Osteoblast (primary cell): ENCODE results near the gene MYL4. TPM values are rescaled to one million over a fixed set of nuclear protein-coding genes. Genes with fewer than 3 reads are reported as not detected.

ENCODE experiments used
- DNase-seq: peaks from one replicate; pipeline ENCODE4 v3.0.0; 2011; ENCODE audit warnings: low spot score, mixed read lengths; ENCODE audit not compliant: insufficient read length; ENCODE audit errors: missing footprints
- H2AFZ ChIP-seq: 2 replicates; pipeline ENCODE4 v1.6.0; 2011; ENCODE audit warnings: mild to moderate bottlenecking, low read length
- H3K27ac ChIP-seq: 2 replicates; pipeline ENCODE4 v1.5.1; 2011; ENCODE audit warnings: mild to moderate bottlenecking, low read depth, low read length, moderate library complexity
- H3K27me3 ChIP-seq: 2 replicates; pipeline ENCODE4 v1.6.0; 2012; ENCODE audit warnings: mild to moderate bottlenecking, control low read depth, inconsistent platforms, low read length, moderate library complexity; ENCODE audit not compliant: insufficient read depth
- H3K36me3 ChIP-seq: 2 replicates; pipeline ENCODE4 v1.5.1; 2011; ENCODE audit warnings: mild to moderate bottlenecking, low read length, control low read depth, moderate library complexity; ENCODE audit not compliant: insufficient read depth
- H3K4me1 ChIP-seq: 2 replicates; pipeline ENCODE4 v1.5.1; 2011; ENCODE audit warnings: mild to moderate bottlenecking, low read length, control low read depth, moderate library complexity; ENCODE audit not compliant: insufficient read depth
- H3K4me2 ChIP-seq: 2 replicates; pipeline ENCODE4 v1.6.0; 2011; ENCODE audit warnings: mild to moderate bottlenecking, low read length; ENCODE audit not compliant: insufficient read depth
- H3K4me3 ChIP-seq: fragments of 200-600 bp; sonication (generic); 3 replicates; pipeline ENCODE4 v1.5.1; 2012; ENCODE audit warnings: mild to moderate bottlenecking, low read length, inconsistent platforms; ENCODE audit not compliant: insufficient read depth
- H3K79me2 ChIP-seq: 2 replicates; pipeline ENCODE4 v1.6.0; 2012; ENCODE audit warnings: mild to moderate bottlenecking, low read length, control low read depth, inconsistent platforms; ENCODE audit not compliant: insufficient read depth
- H3K9me3 ChIP-seq: 2 replicates; pipeline ENCODE4 v1.5.1; 2011; ENCODE audit warnings: low read depth, low read length, control low read depth
- H4K20me1 ChIP-seq: 2 replicates; pipeline ENCODE4 v1.6.0; 2012; ENCODE audit warnings: mild to moderate bottlenecking, low read length, control low read depth; ENCODE audit not compliant: insufficient read depth
- total RNA-seq: library from RNA; depleted of rRNA; stranded (reverse); fragments of >200 nt; gene quantifications from 2 replicates; pipeline ENCODE4 v1.2.3, GENCODE V29; 2012
- TF ChIP-seq, protein P1 (sequence below): IDR thresholded peaks from 2 replicates; pipeline ENCODE4 v1.5.1; 2011; ENCODE audit warnings: mild to moderate bottlenecking, low read depth, low read length, moderate library complexity; ENCODE audit errors: extremely low read depth

MYL4 gene
- total RNA-seq, 1 donor: 0.72 TPM

DNA sequence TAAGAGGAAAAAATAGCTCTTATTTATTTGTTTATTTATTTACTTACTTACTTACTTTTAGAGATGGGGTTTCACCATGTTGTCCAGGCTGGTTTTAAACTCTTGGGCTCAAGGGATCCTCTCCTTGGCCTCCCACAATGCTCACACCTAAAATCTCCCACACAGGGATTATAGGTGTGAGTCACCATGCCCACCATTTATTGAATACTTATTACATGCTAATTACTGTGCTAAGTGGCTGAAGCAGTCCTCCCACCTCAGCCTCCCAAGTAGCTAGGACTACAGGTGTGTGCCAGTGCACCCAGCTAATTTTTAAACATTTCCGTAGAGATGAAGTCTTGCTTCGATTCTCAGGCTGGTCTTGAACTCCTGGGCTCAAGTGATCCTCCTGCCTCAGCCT is 33.5 kb downstream of the MYL4 start:
- TF ChIP-seq, protein P1, sequence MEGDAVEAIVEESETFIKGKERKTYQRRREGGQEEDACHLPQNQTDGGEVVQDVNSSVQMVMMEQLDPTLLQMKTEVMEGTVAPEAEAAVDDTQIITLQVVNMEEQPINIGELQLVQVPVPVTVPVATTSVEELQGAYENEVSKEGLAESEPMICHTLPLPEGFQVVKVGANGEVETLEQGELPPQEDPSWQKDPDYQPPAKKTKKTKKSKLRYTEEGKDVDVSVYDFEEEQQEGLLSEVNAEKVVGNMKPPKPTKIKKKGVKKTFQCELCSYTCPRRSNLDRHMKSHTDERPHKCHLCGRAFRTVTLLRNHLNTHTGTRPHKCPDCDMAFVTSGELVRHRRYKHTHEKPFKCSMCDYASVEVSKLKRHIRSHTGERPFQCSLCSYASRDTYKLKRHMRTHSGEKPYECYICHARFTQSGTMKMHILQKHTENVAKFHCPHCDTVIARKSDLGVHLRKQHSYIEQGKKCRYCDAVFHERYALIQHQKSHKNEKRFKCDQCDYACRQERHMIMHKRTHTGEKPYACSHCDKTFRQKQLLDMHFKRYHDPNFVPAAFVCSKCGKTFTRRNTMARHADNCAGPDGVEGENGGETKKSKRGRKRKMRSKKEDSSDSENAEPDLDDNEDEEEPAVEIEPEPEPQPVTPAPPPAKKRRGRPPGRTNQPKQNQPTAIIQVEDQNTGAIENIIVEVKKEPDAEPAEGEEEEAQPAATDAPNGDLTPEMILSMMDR: no peak
- no peak overlapping the region for H3K4me3 ChIP-seq
- H3K4me2 ChIP-seq: no peak overlapping the region
- no peaks in the 10 kb centered on the region for H3K9me3 ChIP-seq
- no peak overlapping the region for H3K27ac ChIP-seq
- no peaks in the 10 kb centered on the region for H3K79me2 ChIP-seq
- H3K27me3 ChIP-seq: no peaks in the 10 kb centered on the region
- H3K4me1 ChIP-seq: peaks cover 17% of the 10 kb centered on the region
- no peak overlapping the region for H2AFZ ChIP-seq
- H4K20me1 ChIP-seq: no peaks in the 10 kb centered on the region
- H3K36me3 ChIP-seq: no peaks in the 10 kb centered on the region
- DNase-seq: no peak

DNA sequence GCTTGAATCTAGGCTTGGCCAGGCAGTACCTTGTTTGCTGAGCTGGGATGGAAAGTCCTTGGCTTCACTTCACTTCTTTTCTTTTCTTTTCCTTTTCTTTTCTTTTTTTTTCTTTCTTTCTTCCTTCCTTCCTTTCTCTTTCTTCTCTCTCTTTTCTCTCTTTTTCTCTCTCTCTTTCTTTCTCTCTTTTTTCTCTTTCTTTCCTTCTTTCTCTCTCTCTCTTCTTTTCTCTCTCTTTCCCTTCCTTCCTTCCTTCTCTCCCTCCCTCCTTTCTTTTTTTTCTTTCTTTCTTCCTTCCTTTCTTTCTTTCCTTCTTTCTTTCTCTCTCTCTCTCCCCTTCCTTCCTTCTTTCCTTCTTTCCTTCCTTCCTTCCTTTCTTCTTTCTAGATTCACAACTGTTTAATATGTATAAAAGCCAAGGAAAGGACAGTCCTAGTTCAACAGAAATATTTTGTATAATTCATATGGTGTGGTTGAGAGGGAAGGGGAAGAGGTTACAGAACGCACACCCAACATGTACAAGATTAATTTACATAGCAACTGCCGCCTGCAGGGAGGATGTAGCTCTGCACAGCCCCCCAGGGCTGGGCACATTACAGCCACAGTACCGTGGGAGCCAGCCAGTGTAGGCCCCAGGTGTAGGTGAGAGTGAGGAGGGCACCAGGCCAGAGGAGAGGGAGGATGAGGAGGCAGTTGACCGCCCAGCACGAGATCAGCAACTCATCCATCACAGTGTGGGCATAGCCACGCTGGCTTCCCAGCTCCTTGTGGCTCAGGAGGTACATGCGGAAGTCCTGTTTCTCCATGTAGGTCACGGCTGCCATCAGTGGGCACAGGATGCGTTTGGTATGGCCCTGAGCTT is 34.8 kb downstream of the MYL4 start:
- Histone ChIP-seq H4K20me1 (no peaks in the 10 kb centered on the region), H3K4me1 (peaks cover 17% of the 10 kb centered on the region), H3K27me3 (no peaks in the 10 kb centered on the region), H3K4me2 (no peak overlapping the region), H3K27ac (no peak overlapping the region), H3K4me3 (no peak overlapping the region), H2AFZ (no peak overlapping the region), H3K79me2 (no peaks in the 10 kb centered on the region), H3K9me3 (no peaks in the 10 kb centered on the region), H3K36me3 (no peaks in the 10 kb centered on the region)
- TF ChIP-seq, protein P1: no peak
- DNase-seq: no peak

DNA sequence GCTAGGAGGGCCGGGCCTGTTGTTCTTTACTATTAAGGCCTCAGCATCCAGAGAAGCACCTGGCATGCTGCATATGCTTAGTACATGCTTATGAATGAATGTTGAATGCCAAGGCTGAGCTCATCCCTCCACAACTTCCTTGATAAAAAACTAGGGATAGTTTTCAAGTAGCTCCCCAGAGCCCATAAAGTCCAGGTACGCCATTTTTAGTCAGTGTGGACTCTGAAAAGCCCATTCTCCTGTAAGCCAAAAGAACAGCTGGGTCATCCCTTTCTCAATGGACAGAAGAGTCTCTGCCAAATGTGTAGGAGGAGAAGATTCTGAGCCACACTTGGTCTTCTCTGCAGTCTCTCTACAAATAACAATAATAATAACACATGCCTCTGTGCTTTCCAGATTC is 35.5 kb downstream of the MYL4 start:
- DNase-seq: peak; percentile 78
- peaks cover 12% of the 10 kb centered on the region for H3K4me1 ChIP-seq
- no peak overlapping the region for H3K4me3 ChIP-seq
- no peak overlapping the region for H3K4me2 ChIP-seq
- H3K36me3 ChIP-seq: no peaks in the 10 kb centered on the region
- H2AFZ ChIP-seq: no peak overlapping the region
- H3K9me3 ChIP-seq: no peaks in the 10 kb centered on the region
- H3K27me3 ChIP-seq: no peaks in the 10 kb centered on the region
- no peaks in the 10 kb centered on the region for H3K79me2 ChIP-seq
- no peaks in the 10 kb centered on the region for H4K20me1 ChIP-seq
- TF ChIP-seq, protein P1: no peak
- no peak overlapping the region for H3K27ac ChIP-seq

DNA sequence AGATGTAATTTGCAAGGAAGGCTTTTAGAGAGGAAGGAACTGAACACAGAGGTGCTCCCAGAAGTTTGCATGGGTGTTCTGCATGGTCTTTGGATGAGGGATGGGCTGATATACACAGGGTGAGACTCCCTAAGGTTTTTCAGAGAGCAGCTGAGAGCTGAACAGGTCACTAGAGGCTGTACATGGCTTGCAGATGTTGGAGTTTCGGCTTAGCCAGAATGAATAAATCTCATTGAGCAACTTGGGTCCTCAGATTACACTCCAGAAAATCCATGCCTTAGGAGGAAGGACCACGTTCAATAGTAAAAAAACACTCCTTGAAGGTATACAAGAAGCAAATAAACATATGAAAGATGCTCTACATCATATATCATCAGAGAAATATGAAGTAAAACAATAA is 37.0 kb downstream of the MYL4 start:
- no peak for DNase-seq
- no peaks in the 10 kb centered on the region for H4K20me1 ChIP-seq

More for the DNA sequence above, 37.0 kb downstream of the MYL4 start:
- no peaks in the 10 kb centered on the region for H3K9me3 ChIP-seq
- no peak overlapping the region for H3K4me3 ChIP-seq
- no peaks in the 10 kb centered on the region for H3K79me2 ChIP-seq
- TF ChIP-seq, protein P1: no peak
- H3K27ac ChIP-seq: no peak overlapping the region
- peaks cover under 1% of the 10 kb centered on the region for H3K4me1 ChIP-seq
- H2AFZ ChIP-seq: no peak overlapping the region
- H3K36me3 ChIP-seq: no peaks in the 10 kb centered on the region
- no peak overlapping the region for H3K4me2 ChIP-seq
- H3K27me3 ChIP-seq: no peaks in the 10 kb centered on the region
